Stimulated activated CD8-positive, alpha-beta memory T cell treated with anti-CD3 and anti-CD28 coated beads, Interleukin-12 subunit alpha, Interleukin-12 subunit beta, amount 100 ng/mL, for 4 hours (primary cell): ENCODE results near the gene PPME1.

Experiments used
- DNase-seq: peaks from one replicate; pipeline ENCODE4 v3.0.0-alpha.2; 2020; ENCODE audit warnings: low read depth

Gene PPME1

GRCh38 chr11:74232311-74232950 lies 61.3 kb downstream of the PPME1 start:
- DNase-seq: no peak

GRCh38 chr11:74233683-74234082 lies 62.6 kb downstream of the PPME1 start:
- no peak for DNase-seq

GRCh38 chr11:74235121-74235520 lies 64.0 kb downstream of the PPME1 start:
- DNase-seq: no peak

DNA sequence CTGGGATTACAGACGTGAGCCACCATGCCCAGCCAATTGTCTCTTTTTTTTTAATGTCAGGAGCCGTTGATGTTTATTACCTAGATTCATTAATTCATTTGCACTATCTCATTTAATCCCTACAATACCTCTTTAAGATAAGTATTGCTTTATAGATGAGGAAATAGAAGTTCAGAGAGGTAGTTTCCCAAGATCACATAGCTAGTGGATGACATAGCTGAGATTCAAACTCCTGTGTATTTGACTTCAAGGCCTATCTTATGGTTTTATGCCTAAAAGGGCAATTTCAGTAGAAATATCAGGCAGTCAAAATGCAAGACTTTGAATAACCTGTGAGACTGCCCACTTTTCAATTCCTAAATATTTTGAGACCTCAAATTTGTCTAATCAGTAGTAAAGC lies 66.5 kb downstream of the PPME1 start:
- no peak for DNase-seq

- DNase-seq: no peak
Measured at GRCh38 chr11:74238243-74238642, 67.2 kb downstream of the PPME1 start.

GRCh38 chr11:74248469-74248868 lies 77.4 kb downstream of the PPME1 start:
- no peak for DNase-seq

- DNase-seq: no peak
Measured at GRCh38 chr11:74249496-74249895, 78.4 kb downstream of the PPME1 start.

GRCh38 chr11:74253361-74253760 lies 82.3 kb downstream of the PPME1 start:
- no peak for DNase-seq

- DNase-seq: no peak
Measured at GRCh38 chr11:74255741-74256375, 84.8 kb downstream of the PPME1 start.

GRCh38 chr11:74256378-74257133 lies 85.5 kb downstream of the PPME1 start:
- no peak for DNase-seq

DNA sequence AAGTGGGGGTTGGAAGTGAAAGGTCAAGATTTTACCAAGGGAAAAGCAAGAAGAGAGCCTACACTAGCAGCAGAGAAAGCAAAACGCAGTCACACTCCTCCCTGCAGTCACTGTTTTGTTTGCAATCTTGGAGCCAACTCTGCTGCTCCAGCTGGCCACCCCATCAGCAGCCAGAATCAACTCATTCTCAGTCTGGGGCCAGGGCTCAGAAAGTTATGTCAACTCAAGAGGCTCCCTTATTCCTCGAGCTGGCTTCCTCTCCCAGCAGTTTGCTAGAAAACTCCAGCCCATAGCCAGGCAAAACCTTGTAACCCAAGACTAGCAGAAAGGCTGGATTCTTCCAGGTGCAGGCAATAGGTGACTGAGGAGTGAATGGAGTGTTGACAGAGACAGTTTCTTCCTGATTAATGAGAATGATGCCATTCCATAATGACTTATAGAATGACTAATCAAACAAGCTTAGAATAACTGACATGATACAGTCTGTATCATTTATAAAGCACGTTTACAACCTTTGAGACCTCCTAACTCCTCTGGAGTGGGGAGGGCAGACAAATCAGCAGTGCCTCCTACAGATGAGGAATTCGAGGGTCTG lies 87.0 kb downstream of the PPME1 start:
- no peak for DNase-seq

DNA sequence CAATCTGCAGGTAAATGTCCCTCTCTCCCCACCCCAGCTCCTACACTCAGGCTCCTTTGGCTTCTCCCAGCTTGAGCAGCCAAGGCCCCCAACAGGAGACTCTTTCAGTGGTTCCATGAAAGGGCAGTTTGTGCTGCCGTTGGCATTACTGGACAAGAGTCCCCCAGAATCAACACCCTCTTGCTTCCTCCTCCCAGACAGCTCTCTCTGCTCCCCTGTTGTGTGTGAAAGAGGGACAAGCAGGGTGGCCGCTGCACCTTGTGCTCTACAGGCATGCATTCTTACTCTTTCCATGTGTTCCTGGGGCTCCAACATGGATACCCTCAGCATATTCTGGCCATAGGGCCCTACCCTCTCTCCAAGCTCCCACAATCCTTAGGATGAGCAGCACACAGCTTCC lies 91.6 kb downstream of the PPME1 start:
- DNase-seq: no peak

GRCh38 chr11:74265256-74265655 lies 94.2 kb downstream of the PPME1 start:
- DNase-seq: no peak

GRCh38 chr11:74267014-74267413 lies 95.9 kb downstream of the PPME1 start:
- no peak for DNase-seq

GRCh38 chr11:74268456-74268855 lies 97.4 kb downstream of the PPME1 start:
- DNase-seq: no peak

DNA sequence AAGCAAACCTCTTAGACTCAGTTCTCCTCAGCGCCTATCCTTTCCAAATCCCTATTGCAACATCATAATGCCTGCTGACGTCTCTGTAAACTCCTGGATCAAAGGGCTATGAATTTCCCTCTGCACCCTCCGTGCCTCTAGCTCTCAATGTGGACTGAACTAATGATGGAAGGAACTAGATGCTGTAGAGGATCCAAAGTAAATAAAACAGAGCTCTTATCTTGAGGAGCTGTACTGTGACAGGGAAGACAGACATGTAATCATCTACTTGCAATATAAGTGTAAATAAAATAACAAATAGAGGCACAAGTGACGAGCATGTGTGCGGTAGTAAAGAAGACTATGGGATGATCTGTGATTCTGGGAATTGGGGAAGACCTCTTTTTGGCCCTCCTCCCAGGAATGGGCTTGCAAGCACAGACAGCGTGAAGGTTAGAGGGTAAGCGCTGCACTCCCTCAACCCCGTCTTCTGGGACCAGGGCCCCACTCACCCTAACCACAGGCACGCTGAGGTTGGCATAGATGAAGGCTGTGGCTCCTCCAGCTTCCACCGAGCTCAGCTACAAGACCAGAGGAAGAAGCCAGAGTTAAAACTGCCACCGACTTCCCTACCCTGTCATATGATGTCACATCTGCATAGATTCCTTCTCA lies 98.2 kb downstream of the PPME1 start:
- DNase-seq: no peak

DNA sequence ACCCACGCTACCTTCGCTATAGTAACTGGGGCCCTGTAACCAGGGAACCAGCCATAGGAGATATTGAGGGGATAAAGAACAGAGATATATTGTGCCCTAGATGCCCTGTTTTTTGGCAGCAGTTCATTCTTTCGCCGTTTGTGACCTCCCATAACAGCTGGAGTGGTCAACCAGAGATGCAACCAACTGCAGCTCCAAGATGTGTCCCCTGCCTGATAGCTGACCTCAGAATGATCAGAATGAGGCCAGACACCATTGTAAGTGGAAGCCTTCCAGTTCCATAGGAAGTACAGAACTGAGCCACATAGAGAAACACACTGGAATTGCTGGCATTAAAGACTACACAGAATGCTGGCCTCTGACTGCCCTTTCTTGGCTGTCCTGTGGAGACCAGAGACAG lies 101.2 kb downstream of the PPME1 start:
- DNase-seq: no peak

GRCh38 chr11:74276581-74276980 lies 105.5 kb downstream of the PPME1 start:
- DNase-seq: no peak

DNA sequence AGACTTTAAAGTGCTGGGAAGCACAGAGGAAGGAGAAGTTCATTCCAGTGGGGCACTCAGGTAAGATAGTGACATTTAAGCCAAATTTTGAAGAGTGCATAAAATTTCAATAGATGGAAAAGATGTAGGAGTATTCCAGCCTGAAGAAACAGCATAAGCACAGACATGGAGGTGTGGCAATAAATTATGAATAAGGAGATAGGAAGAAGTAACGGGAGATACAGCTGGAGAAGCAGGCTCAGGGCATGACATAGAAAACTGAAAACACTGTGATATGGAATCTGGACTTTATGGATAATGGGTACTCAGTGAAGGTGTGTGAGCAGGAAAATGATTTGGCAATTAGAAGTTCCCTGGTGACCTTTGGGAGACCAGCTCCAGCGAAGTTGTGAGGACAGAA lies 107.0 kb downstream of the PPME1 start:
- no peak for DNase-seq

GRCh38 chr11:74278721-74279161 lies 107.7 kb downstream of the PPME1 start:
- no peak for DNase-seq

DNA sequence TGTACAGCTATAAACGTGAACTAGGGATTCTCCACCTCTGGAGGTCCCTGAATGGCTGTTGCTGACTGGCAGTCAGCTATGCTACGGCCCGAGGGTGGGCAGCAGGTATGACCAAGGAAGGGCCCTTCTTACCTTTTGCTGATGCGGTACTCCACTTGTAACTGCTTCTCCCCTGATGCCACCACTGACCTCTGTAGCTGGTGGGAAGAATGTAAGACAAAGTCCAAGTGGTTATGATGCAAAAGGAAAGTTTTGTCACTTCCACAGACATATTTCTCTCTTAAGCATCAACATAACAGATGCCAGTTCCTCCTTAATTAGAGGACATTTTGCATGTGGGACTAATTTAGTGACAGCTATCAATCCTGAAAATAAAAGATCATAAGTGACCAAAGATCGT lies 108.2 kb downstream of the PPME1 start:
- DNase-seq: no peak

GRCh38 chr11:74280494-74280893 lies 109.4 kb downstream of the PPME1 start:
- no peak for DNase-seq
